ENCODE data around the gene PTPN12.
"Not testable (repeated sequence)": the region's sequence is repeated elsewhere in the genome, so short reads cannot be mapped to it uniquely, and the experiment has no call there.

PTPN12 gene

GRCh38 chr7:77537778-77538280, 734 bp downstream of the PTPN12 start:
- no peak for DNase-seq (ENCODE audit: extremely low read depth in 1 of 2, low read depth in 1 of 2)

DNA sequence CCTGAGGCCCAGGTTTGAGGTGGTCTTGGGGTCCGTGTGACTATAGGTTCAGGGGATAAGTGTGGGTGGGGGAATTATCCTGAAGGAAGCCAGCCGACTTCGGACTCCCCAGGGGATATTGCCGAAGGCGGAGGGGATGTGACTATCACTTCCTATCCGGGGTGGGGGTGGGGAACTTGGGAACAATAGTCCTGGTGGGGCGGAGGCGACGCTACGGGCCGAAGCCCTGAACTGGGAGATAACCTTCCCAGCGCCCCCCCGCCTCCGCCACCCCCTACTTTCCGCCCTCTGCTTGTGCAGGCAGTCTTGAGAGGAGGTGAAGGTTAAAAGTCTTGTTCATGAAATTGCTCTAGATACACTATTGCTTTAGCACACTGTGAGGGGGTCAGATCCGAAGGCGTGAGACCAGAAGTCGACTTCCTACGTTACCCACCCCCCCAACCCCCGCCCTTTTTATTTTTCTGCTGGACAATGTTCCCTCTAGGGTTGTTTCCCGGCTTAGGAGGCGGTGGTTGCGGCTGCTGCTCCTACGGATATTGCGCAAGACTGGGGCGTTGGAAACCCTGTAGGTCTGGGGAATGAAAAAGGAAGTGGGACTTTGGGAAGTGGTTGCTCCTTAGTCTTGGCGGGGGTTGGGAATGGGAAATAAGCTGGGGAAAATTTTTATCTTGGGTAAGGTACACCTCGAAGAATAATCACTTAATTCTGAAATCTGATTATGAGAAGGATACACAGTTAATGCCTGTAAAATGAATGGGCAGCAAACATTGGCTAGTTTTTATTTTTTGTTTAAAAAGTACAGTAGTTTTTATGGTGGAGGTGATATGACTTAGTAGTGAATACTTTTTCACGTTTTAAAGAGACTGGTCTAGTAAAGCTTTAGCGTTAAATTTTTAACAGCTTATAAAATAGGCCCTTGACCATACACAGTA, 1.5 kb downstream of the PTPN12 start:
- DNase-seq (ENCODE audit: extremely low read depth in 1 of 2, low read depth in 1 of 2), result no peak

- DNase-seq (ENCODE audit: extremely low read depth in 1 of 2, low read depth in 1 of 2), result no peak
Observed at GRCh38 chr7:77540402-77540822, 3.3 kb downstream of the PTPN12 start.

GRCh38 chr7:77540993-77541392, 3.9 kb downstream of the PTPN12 start:
- not testable (repeated sequence) for DNase-seq (ENCODE audit: extremely low read depth in 1 of 2, low read depth in 1 of 2)

DNA sequence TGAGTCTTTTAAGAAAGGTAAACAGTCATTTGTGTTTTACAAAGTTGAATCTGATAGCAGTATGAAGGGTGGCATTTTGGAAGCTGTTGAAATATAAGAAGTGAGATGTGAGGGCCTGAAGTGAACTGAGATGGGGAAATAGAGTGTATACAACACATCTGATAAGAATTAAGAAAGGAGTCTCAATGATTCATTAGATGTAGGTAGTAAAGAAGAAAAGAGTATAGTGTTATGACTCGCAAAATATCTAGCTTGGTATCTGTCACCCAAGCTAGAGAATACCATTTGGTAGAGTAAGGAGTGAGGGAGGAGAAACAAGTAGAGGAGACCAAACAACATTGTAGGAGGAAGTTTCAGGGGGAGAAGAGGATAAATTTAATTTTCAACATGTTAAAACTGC, 5.3 kb downstream of the PTPN12 start:
- no peak for DNase-seq (ENCODE audit: extremely low read depth in 1 of 2, low read depth in 1 of 2)

GRCh38 chr7:77542895-77543294, 5.8 kb downstream of the PTPN12 start:
- DNase-seq (ENCODE audit: extremely low read depth in 1 of 2, low read depth in 1 of 2), result no peak

- no peak for DNase-seq (ENCODE audit: extremely low read depth in 1 of 2, low read depth in 1 of 2)
Observed at GRCh38 chr7:77543910-77544309, 6.8 kb downstream of the PTPN12 start.

GRCh38 chr7:77544518-77544917, 7.4 kb downstream of the PTPN12 start:
- DNase-seq (ENCODE audit: extremely low read depth in 1 of 2, low read depth in 1 of 2), result no peak

GRCh38 chr7:77548206-77548605, 11.1 kb downstream of the PTPN12 start:
- no peak for DNase-seq (ENCODE audit: extremely low read depth in 1 of 2, low read depth in 1 of 2)

DNA sequence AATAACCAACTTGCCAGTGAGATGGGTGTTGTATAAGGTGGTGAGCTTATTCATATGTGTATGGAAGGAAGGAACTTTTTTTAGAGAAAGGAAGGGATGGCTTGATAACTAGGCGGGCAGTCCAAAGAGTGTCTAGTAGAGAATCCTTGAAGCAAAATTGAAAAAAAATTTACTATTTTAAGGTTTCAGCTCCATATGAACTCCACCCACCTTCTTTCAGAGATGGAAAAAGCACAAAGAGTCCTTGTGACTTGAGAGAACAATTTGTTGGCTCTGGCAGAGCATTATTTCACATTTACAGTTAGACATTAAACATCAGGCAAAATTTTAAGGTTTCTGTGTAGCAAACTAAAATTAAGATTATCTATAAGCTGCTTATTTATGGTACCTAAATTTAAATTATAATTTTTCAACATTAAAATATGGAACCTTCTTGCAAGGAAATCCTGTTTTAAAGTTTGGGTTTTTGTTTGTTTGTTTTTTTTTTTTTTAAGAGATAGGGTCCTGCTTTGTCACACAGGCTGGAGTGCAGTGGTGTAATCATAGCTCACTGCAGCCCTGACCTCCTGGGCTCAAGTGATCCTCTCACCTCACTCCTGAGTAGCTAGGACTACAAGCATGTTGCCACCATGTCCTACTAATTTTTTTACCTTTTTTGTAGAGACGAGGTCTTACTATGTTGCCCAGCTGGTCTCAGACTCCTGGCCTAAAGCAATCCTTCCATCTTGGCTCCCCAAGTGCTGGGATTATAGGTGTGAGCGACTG, 12.2 kb downstream of the PTPN12 start:
- DNase-seq (ENCODE audit: extremely low read depth in 1 of 2, low read depth in 1 of 2), result no peak

GRCh38 chr7:77550586-77550985, 13.5 kb downstream of the PTPN12 start:
- DNase-seq (ENCODE audit: extremely low read depth in 1 of 2, low read depth in 1 of 2), result no peak

- no peak for DNase-seq (ENCODE audit: extremely low read depth in 1 of 2, low read depth in 1 of 2)
Observed at GRCh38 chr7:77553123-77553522, 16.0 kb downstream of the PTPN12 start.

- DNase-seq (ENCODE audit: extremely low read depth in 1 of 2, low read depth in 1 of 2), result no peak
Observed at GRCh38 chr7:77558284-77558967, 21.3 kb downstream of the PTPN12 start.

GRCh38 chr7:77561352-77561751, 24.3 kb downstream of the PTPN12 start:
- no peak for DNase-seq (ENCODE audit: extremely low read depth in 1 of 2, low read depth in 1 of 2)

GRCh38 chr7:77563275-77563674, 26.2 kb downstream of the PTPN12 start:
- DNase-seq (ENCODE audit: extremely low read depth in 1 of 2, low read depth in 1 of 2), result no peak

- no peak for DNase-seq (ENCODE audit: extremely low read depth in 1 of 2, low read depth in 1 of 2)
Observed at GRCh38 chr7:77565917-77566316, 28.8 kb downstream of the PTPN12 start.

DNA sequence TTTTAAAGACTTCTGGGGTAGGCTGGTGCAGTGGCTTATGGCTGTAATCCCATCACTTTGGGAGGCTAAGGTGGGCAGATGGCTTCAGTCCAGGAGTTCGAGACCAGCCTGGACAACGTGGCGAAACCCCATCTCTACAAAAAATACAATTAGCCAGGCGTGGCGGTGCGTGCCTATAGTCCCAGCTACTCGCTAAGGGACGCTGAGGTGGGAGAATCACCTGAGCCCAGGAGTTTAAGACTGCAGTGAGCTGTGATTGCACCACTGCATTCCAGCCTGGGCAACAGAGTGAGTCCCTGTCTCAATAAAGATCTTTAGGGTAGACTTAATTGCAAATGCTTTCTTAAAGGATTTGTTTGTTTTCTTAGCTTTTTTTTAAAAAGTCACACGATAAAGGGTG, 29.3 kb downstream of the PTPN12 start:
- no peak for DNase-seq (ENCODE audit: extremely low read depth in 1 of 2, low read depth in 1 of 2)

- no peak for DNase-seq (ENCODE audit: extremely low read depth in 1 of 2, low read depth in 1 of 2)
Observed at GRCh38 chr7:77569514-77570232, 32.6 kb downstream of the PTPN12 start.

GRCh38 chr7:77570330-77571011, 33.4 kb downstream of the PTPN12 start:
- DNase-seq (ENCODE audit: extremely low read depth in 1 of 2, low read depth in 1 of 2), result no peak

DNA sequence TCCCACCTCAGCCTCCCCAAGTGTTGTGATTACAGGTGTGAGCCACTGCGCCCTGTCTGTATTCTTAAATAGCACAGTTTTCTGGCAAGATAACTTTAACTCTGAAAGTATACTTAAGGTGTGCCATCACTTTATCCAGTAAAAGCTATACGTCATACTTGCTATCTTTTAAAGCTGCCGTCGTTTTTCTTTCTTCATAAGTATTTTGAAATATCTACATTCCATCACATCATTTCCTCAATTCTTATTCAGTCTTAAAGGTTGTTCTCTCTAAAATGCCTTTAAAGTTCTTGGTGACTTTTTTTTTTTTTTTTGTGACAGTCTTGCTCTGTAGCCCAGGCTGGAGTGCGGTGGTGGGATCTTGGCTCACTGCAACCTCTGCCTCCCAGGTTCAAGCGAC, 34.7 kb downstream of the PTPN12 start:
- no peak for DNase-seq (ENCODE audit: extremely low read depth in 1 of 2, low read depth in 1 of 2)
